HEK293T (cell line): ENCODE measurements around the gene KRTAP1-4.

Experiments used
- ARNT ChIP-seq: fragments of 450-650 bp; IDR thresholded peaks from 2 replicates; pipeline ENCODE4 v1.6.1; 2017; ENCODE audit warnings: mild to moderate bottlenecking
- BHLHE40 ChIP-seq: fragments of 450-650 bp; IDR thresholded peaks from 2 replicates; pipeline ENCODE4 v1.6.1; 2016; ENCODE audit warnings: mild to moderate bottlenecking, moderate library complexity, borderline replicate concordance
- ELF4 ChIP-seq: fragments of 450-650 bp; IDR thresholded peaks from 2 replicates; pipeline ENCODE4 v1.6.1; 2017; ENCODE audit warnings: antibody characterized with exemption
- FOXK2 ChIP-seq: fragments of 450-650 bp; IDR thresholded peaks from 2 replicates; pipeline ENCODE4 v1.6.1; 2016; ENCODE audit warnings: mild to moderate bottlenecking
- FOXM1 ChIP-seq: fragments of 450-650 bp; IDR thresholded peaks from 2 replicates; pipeline ENCODE4 v1.6.1; 2017; ENCODE audit warnings: mild to moderate bottlenecking, borderline replicate concordance
- HDGF ChIP-seq: fragments of 450-650 bp; IDR thresholded peaks from 2 replicates; pipeline ENCODE4 v1.6.1; 2017; ENCODE audit warnings: antibody characterized with exemption, borderline replicate concordance
- L3MBTL2 ChIP-seq: fragments of 450-650 bp; conservative IDR thresholded peaks from 2 replicates; pipeline ENCODE4 v1.6.1; 2016; ENCODE audit warnings: mild to moderate bottlenecking
- LEF1 ChIP-seq: fragments of 450-650 bp; IDR thresholded peaks from 2 replicates; pipeline ENCODE4 v1.6.1; 2017; ENCODE audit warnings: mild to moderate bottlenecking, borderline replicate concordance
- NFRKB ChIP-seq: fragments of 450-650 bp; IDR thresholded peaks from 2 replicates; pipeline ENCODE4 v1.6.1; 2016; ENCODE audit warnings: mild to moderate bottlenecking, moderate library complexity
- PKNOX1 ChIP-seq: fragments of 450-650 bp; IDR thresholded peaks from 2 replicates; pipeline ENCODE4 v1.6.1; 2016
- SP1 ChIP-seq: fragments of 450-650 bp; IDR thresholded peaks from 2 replicates; pipeline ENCODE4 v1.6.1; 2017
- SUZ12 ChIP-seq: fragments of 450-650 bp; IDR thresholded peaks from 2 replicates; pipeline ENCODE4 v1.6.1; 2016; ENCODE audit warnings: mild to moderate bottlenecking
- TARDBP ChIP-seq: fragments of 450-650 bp; IDR thresholded peaks from 2 replicates; pipeline ENCODE4 v1.6.1; 2016
- ZNF384 ChIP-seq: fragments of 450-650 bp; IDR thresholded peaks from 2 replicates; pipeline ENCODE4 v1.6.1; 2016

- TF ChIP-seq ZNF384 (no peak), FOXM1 (no peak), FOXK2 (no peak), NFRKB (no peak), PKNOX1 (no peak), ELF4 (no peak), HDGF (no peak), SP1 (no peak), TARDBP (no peak), BHLHE40 (no peak), ARNT (no peak), SUZ12 (no peak), L3MBTL2 (no peak), LEF1 (no peak)
These were observed 39.0 kb upstream of the KRTAP1-4 start for GRCh38 chr17:41069031-41069430.
